HEK293 (cell line): ENCODE results near the gene TRIM46.
A peak's percentile ranks its signal among the peaks of the same experiment; 100 is the strongest.

Experiments
- SP3 ChIP-seq: fragments of 450-650 bp; formaldehyde crosslinking; IDR thresholded peaks from 2 replicates; pipeline ENCODE4 v1.5.1; 2016; ENCODE audit warnings: missing biosample characterization, missing genetic modification characterization
- TRIM28 ChIP-seq: IDR thresholded peaks from 2 replicates; pipeline ENCODE4 v1.6.1; 2011; ENCODE audit warnings: low read length, control low read depth, borderline replicate concordance
- ZBTB21 ChIP-seq: fragments of 450-650 bp; formaldehyde crosslinking; IDR thresholded peaks from 2 replicates; pipeline ENCODE4 v1.5.1; 2017; ENCODE audit warnings: missing biosample characterization, missing genetic modification characterization
- ZFHX2 ChIP-seq: fragments of 450-650 bp; formaldehyde crosslinking; conservative IDR thresholded peaks from 2 replicates; pipeline ENCODE4 v1.5.1; 2016; ENCODE audit warnings: missing biosample characterization, missing genetic modification characterization
- ZNF140 ChIP-seq: fragments of 450-650 bp; formaldehyde crosslinking; IDR thresholded peaks from 2 replicates; pipeline ENCODE4 v1.5.1; 2016; ENCODE audit warnings: missing biosample characterization, missing genetic modification characterization
- ZNF157 ChIP-seq: fragments of 450-650 bp; formaldehyde crosslinking; IDR thresholded peaks from 2 replicates; pipeline ENCODE4 v1.5.1; 2016; ENCODE audit warnings: missing biosample characterization, missing genetic modification characterization
- ZNF175 ChIP-seq: fragments of 450-650 bp; formaldehyde crosslinking; IDR thresholded peaks from 2 replicates; pipeline ENCODE4 v1.5.1; 2016; ENCODE audit warnings: missing biosample characterization, missing genetic modification characterization
- ZNF184 ChIP-seq: fragments of 450-650 bp; IDR thresholded peaks from 2 replicates; pipeline ENCODE4 v1.5.1; 2018; ENCODE audit warnings: missing biosample characterization, mild to moderate bottlenecking, missing genetic modification characterization
- ZNF24 ChIP-seq: fragments of 450-650 bp; formaldehyde crosslinking; IDR thresholded peaks from 2 replicates; pipeline ENCODE4 v1.5.1; 2016; ENCODE audit warnings: missing biosample characterization, missing genetic modification characterization
- ZNF248 ChIP-seq: fragments of 450-650 bp; formaldehyde crosslinking; IDR thresholded peaks from 2 replicates; pipeline ENCODE4 v1.5.1; 2017; ENCODE audit warnings: missing biosample characterization, missing genetic modification characterization
- ZNF274 ChIP-seq, 2 experiments: fragments of 200-500 bp in 1 of 2; fragments of 450-650 bp in 1 of 2; sonication (Bioruptor generic) in 1 of 2; formaldehyde crosslinking in 1 of 2; IDR thresholded peaks; 2 replicates each; pipeline versions ENCODE4 v1.5.1 to v1.6.1; 2014 to 2016; ENCODE audit warnings: borderline replicate concordance in 1 of 2, inconsistent platforms in 1 of 2, low read length in 1 of 2, missing biosample characterization in 1 of 2, missing genetic modification characterization in 1 of 2
- ZNF423 ChIP-seq: fragments of 450-650 bp; formaldehyde crosslinking; IDR thresholded peaks from 2 replicates; pipeline ENCODE4 v1.5.1; 2016; ENCODE audit warnings: missing biosample characterization, missing genetic modification characterization
- ZNF426 ChIP-seq: fragments of 450-650 bp; formaldehyde crosslinking; IDR thresholded peaks from 2 replicates; pipeline ENCODE4 v1.5.1; 2017; ENCODE audit warnings: missing biosample characterization, missing genetic modification characterization, mild to moderate bottlenecking, inconsistent platforms, moderate library complexity
- ZNF433 ChIP-seq: fragments of 450-650 bp; formaldehyde crosslinking; IDR thresholded peaks from 2 replicates; pipeline ENCODE4 v1.5.1; 2016; ENCODE audit warnings: missing biosample characterization, missing genetic modification characterization, low read depth
- ZNF555 ChIP-seq: fragments of 450-650 bp; formaldehyde crosslinking; conservative IDR thresholded peaks from 2 replicates; pipeline ENCODE4 v1.5.1; 2017; ENCODE audit warnings: missing biosample characterization, mild to moderate bottlenecking, missing genetic modification characterization, inconsistent platforms
- ZNF558 ChIP-seq: fragments of 450-650 bp; formaldehyde crosslinking; IDR thresholded peaks from 2 replicates; pipeline ENCODE4 v1.5.1; 2016; ENCODE audit warnings: missing biosample characterization, missing genetic modification characterization
- ZNF571 ChIP-seq: fragments of 450-650 bp; formaldehyde crosslinking; IDR thresholded peaks from 2 replicates; pipeline ENCODE4 v1.5.0; 2017; ENCODE audit warnings: missing biosample characterization, missing genetic modification characterization
- ZNF623 ChIP-seq: fragments of 450-650 bp; formaldehyde crosslinking; IDR thresholded peaks from 2 replicates; pipeline ENCODE4 v1.5.1; 2016; ENCODE audit warnings: missing biosample characterization, missing genetic modification characterization
- ZNF701 ChIP-seq: fragments of 450-650 bp; formaldehyde crosslinking; IDR thresholded peaks from 2 replicates; pipeline ENCODE4 v1.5.1; 2016; ENCODE audit warnings: missing biosample characterization, missing genetic modification characterization
- ZNF843 ChIP-seq: fragments of 450-650 bp; formaldehyde crosslinking; IDR thresholded peaks from 2 replicates; pipeline ENCODE4 v1.5.1; 2016; ENCODE audit warnings: missing biosample characterization, missing genetic modification characterization
- ZSCAN16 ChIP-seq: fragments of 450-650 bp; formaldehyde crosslinking; IDR thresholded peaks from 2 replicates; pipeline ENCODE4 v1.5.1; 2016; ENCODE audit warnings: missing biosample characterization, missing genetic modification characterization
- TF ChIP-seq, protein P1 (sequence below): fragments of 450-650 bp; formaldehyde crosslinking; IDR thresholded peaks from 2 replicates; pipeline ENCODE4 v1.5.0; 2017; ENCODE audit warnings: missing biosample characterization, missing genetic modification characterization, borderline replicate concordance
- TF ChIP-seq, protein P2 (sequence below): fragments of 450-650 bp; IDR thresholded peaks from 2 replicates; pipeline ENCODE4 v1.5.1; 2018; ENCODE audit warnings: missing biosample characterization, missing genetic modification characterization
- TF ChIP-seq, protein P3 (sequence below): fragments of 450-650 bp; formaldehyde crosslinking; IDR thresholded peaks from 2 replicates; pipeline ENCODE4 v1.5.1; 2016; ENCODE audit warnings: missing biosample characterization, missing genetic modification characterization
- TF ChIP-seq, protein P4 (sequence below): fragments of 450-650 bp; formaldehyde crosslinking; IDR thresholded peaks from 2 replicates; pipeline ENCODE4 v1.5.1; 2016; ENCODE audit warnings: missing biosample characterization, missing genetic modification characterization
- TF ChIP-seq, protein P5 (sequence below): fragments of 450-650 bp; formaldehyde crosslinking; IDR thresholded peaks from 2 replicates; pipeline ENCODE4 v1.5.1; 2016; ENCODE audit warnings: missing biosample characterization, missing genetic modification characterization
- TF ChIP-seq, protein P6 (sequence below): fragments of 450-650 bp; formaldehyde crosslinking; IDR thresholded peaks from 2 replicates; pipeline ENCODE4 v1.5.1; 2017; ENCODE audit warnings: missing biosample characterization, missing genetic modification characterization

The TRIM46 gene

DNA sequence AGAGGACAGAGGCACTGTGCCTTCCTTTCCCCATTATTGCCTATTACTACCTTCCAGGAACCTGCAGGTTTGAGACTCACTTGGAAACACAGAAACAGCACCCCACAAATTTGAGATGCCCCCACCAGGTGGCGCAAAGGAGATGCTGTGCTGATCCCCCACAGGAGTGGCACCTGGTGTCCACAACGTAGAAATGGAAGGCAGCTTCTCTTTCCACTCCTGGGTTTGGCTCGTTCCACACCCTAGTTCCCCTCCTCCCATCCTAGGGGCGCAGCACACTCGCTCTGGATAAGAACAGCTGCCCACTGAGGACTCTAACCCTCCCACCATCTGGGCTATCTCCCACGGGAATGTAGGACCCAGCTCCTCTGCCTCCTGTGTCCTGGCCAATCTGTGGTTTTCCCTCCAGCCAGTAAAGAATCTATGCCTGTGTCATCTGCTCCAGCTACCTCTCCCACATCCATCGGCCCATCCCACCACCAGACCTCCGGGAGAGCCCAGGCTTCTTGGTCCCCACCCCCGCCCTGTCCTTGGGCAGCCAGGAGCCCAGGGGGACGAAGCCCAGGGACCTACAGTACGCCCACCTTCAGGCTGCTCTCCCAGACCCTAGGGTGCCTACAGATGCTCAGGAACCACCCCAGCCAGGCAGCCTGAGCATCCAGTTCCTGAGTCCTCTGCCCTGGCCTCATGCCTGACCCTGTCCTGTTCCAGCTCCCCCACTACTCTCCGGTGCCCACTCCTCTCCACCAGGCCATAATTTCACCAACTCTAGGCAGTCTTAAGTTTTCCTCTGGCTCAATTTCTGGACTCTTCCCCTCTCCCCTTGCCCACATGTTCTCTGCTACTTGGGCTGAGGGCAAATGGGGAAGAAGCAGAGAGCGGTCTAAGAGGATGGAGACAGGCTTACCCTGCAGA is 33.5 kb downstream of the TRIM46 start (continued):
- TF ChIP-seq, protein P1, sequence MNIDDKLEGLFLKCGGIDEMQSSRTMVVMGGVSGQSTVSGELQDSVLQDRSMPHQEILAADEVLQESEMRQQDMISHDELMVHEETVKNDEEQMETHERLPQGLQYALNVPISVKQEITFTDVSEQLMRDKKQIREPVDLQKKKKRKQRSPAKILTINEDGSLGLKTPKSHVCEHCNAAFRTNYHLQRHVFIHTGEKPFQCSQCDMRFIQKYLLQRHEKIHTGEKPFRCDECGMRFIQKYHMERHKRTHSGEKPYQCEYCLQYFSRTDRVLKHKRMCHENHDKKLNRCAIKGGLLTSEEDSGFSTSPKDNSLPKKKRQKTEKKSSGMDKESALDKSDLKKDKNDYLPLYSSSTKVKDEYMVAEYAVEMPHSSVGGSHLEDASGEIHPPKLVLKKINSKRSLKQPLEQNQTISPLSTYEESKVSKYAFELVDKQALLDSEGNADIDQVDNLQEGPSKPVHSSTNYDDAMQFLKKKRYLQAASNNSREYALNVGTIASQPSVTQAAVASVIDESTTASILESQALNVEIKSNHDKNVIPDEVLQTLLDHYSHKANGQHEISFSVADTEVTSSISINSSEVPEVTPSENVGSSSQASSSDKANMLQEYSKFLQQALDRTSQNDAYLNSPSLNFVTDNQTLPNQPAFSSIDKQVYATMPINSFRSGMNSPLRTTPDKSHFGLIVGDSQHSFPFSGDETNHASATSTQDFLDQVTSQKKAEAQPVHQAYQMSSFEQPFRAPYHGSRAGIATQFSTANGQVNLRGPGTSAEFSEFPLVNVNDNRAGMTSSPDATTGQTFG (tag by site-specific recombination), result no peak
- TF ChIP-seq ZNF140 (tag by site-specific recombination) (no peak), ZSCAN16 (no peak), ZNF555 (tag by site-specific recombination) (no peak), ZNF248 (no peak), ZNF24 (tag by site-specific recombination) (no peak), ZBTB21 (tag by site-specific recombination) (no peak; the same call in 1 of the 2 replicates), ZNF701 (no peak), ZNF558 (tag by site-specific recombination) (no peak), ZFHX2 (tag by site-specific recombination) (peak; percentile 89), ZNF175 (tag by site-specific recombination) (no peak), ZNF843 (tag by site-specific recombination) (no peak), TRIM28 (0 out of 2 replicates have a peak, but pooled peaks have one; percentile 40), ZNF423 (tag by site-specific recombination) (no peak), SP3 (tag by site-specific recombination) (no peak; the same call in 1 of the 2 replicates), ZNF426 (no peak), ZNF184 (no peak), ZNF274 (IDR thresholded peaks at IDR 0.05; ENCODE audit: low read length) (no peak), ZNF274 (tag by site-specific recombination; IDR thresholded peaks at IDR 0.05; ENCODE audit: borderline replicate concordance) (no peak), ZNF571 (tag by site-specific recombination) (no peak), ZNF433 (tag by site-specific recombination) (no peak), ZNF157 (no peak), ZNF623 (tag by site-specific recombination) (no peak)
- TF ChIP-seq, protein P2, sequence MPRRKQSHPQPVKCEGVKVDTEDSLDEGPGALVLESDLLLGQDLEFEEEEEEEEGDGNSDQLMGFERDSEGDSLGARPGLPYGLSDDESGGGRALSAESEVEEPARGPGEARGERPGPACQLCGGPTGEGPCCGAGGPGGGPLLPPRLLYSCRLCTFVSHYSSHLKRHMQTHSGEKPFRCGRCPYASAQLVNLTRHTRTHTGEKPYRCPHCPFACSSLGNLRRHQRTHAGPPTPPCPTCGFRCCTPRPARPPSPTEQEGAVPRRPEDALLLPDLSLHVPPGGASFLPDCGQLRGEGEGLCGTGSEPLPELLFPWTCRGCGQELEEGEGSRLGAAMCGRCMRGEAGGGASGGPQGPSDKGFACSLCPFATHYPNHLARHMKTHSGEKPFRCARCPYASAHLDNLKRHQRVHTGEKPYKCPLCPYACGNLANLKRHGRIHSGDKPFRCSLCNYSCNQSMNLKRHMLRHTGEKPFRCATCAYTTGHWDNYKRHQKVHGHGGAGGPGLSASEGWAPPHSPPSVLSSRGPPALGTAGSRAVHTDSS, result no peak
- TF ChIP-seq, protein P3, sequence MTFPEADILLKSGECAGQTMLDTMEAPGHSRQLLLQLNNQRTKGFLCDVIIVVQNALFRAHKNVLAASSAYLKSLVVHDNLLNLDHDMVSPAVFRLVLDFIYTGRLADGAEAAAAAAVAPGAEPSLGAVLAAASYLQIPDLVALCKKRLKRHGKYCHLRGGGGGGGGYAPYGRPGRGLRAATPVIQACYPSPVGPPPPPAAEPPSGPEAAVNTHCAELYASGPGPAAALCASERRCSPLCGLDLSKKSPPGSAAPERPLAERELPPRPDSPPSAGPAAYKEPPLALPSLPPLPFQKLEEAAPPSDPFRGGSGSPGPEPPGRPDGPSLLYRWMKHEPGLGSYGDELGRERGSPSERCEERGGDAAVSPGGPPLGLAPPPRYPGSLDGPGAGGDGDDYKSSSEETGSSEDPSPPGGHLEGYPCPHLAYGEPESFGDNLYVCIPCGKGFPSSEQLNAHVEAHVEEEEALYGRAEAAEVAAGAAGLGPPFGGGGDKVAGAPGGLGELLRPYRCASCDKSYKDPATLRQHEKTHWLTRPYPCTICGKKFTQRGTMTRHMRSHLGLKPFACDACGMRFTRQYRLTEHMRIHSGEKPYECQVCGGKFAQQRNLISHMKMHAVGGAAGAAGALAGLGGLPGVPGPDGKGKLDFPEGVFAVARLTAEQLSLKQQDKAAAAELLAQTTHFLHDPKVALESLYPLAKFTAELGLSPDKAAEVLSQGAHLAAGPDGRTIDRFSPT (tag by site-specific recombination), result 0 out of 2 replicates have a peak, but pooled peaks have one; percentile 8
- TF ChIP-seq, protein P4, sequence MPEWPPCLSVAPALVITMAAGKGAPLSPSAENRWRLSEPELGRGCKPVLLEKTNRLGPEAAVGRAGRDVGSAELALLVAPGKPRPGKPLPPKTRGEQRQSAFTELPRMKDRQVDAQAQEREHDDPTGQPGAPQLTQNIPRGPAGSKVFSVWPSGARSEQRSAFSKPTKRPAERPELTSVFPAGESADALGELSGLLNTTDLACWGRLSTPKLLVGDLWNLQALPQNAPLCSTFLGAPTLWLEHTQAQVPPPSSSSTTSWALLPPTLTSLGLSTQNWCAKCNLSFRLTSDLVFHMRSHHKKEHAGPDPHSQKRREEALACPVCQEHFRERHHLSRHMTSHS (tag by site-specific recombination), result no peak
- TF ChIP-seq, protein P5, sequence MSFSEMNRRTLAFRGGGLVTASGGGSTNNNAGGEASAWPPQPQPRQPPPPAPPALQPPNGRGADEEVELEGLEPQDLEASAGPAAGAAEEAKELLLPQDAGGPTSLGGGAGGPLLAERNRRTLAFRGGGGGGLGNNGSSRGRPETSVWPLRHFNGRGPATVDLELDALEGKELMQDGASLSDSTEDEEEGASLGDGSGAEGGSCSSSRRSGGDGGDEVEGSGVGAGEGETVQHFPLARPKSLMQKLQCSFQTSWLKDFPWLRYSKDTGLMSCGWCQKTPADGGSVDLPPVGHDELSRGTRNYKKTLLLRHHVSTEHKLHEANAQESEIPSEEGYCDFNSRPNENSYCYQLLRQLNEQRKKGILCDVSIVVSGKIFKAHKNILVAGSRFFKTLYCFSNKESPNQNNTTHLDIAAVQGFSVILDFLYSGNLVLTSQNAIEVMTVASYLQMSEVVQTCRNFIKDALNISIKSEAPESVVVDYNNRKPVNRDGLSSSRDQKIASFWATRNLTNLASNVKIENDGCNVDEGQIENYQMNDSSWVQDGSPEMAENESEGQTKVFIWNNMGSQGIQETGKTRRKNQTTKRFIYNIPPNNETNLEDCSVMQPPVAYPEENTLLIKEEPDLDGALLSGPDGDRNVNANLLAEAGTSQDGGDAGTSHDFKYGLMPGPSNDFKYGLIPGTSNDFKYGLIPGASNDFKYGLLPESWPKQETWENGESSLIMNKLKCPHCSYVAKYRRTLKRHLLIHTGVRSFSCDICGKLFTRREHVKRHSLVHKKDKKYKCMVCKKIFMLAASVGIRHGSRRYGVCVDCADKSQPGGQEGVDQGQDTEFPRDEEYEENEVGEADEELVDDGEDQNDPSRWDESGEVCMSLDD (tag by site-specific recombination), result peak; percentile 80
- TF ChIP-seq, protein P6, sequence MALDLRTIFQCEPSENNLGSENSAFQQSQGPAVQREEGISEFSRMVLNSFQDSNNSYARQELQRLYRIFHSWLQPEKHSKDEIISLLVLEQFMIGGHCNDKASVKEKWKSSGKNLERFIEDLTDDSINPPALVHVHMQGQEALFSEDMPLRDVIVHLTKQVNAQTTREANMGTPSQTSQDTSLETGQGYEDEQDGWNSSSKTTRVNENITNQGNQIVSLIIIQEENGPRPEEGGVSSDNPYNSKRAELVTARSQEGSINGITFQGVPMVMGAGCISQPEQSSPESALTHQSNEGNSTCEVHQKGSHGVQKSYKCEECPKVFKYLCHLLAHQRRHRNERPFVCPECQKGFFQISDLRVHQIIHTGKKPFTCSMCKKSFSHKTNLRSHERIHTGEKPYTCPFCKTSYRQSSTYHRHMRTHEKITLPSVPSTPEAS (tag by site-specific recombination), result no peak
